Transverse colon (tissue), 4 donors: ENCODE results near the gene KCNF1.

Experiments used
- POLR2A ChIP-seq: fragments of 450-650 bp; IDR thresholded peaks from one replicate; pipeline ENCODE4 v1.6.1; 2016; ENCODE audit warnings: antibody characterized with exemption, mild to moderate bottlenecking, moderate library complexity
- POLR2AphosphoS5 ChIP-seq, 3 donors: sonication (generic); formaldehyde crosslinking; IDR thresholded peaks; one replicate each; pipeline ENCODE4 v1.6.1; 2016; ENCODE audit warnings: antibody characterized with exemption in 3 of 3
- TF ChIP-seq, protein P1 (sequence below), 5 experiments: fragments of 200-600 bp in 3 of 5; fragments of 450-650 bp in 2 of 5; sonication (generic) in 3 of 5; IDR thresholded peaks; 1 replicate in 2 of 5; 2 replicates in 3 of 5; pipeline ENCODE4 v1.5.1; 2016 to 2017; ENCODE audit warnings: antibody characterized with exemption in 5 of 5, inconsistent platforms in 3 of 5, mild to moderate bottlenecking in 2 of 5, moderate library complexity in 1 of 5

DNA sequence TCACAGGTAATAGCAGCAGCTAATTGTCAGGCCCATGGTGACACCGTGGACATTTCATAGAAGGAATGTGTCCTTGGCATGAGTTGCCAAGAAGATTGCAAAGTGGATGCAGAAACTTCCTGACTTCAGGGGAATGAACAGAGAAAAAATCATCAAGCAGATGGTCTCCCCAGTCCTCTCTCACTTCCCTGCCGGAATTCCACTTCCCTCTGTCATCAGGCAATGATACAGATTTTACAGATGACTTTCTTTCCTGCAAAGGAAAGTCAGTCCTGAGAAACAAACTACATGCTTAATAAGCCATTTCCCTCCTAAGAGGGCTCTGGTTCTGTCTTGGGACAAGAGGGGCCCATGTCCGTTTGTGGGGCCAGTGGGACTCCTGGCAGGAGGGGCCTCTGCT is 45.7 kb downstream of the KCNF1 start:
- no peak for TF ChIP-seq POLR2A
- TF ChIP-seq, protein P1, sequence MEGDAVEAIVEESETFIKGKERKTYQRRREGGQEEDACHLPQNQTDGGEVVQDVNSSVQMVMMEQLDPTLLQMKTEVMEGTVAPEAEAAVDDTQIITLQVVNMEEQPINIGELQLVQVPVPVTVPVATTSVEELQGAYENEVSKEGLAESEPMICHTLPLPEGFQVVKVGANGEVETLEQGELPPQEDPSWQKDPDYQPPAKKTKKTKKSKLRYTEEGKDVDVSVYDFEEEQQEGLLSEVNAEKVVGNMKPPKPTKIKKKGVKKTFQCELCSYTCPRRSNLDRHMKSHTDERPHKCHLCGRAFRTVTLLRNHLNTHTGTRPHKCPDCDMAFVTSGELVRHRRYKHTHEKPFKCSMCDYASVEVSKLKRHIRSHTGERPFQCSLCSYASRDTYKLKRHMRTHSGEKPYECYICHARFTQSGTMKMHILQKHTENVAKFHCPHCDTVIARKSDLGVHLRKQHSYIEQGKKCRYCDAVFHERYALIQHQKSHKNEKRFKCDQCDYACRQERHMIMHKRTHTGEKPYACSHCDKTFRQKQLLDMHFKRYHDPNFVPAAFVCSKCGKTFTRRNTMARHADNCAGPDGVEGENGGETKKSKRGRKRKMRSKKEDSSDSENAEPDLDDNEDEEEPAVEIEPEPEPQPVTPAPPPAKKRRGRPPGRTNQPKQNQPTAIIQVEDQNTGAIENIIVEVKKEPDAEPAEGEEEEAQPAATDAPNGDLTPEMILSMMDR (IDR thresholded peaks at IDR 0.05) = no peak
- no peak for TF ChIP-seq POLR2AphosphoS5 (IDR thresholded peaks at IDR 0.05)
